Keratinocyte (primary cell): ENCODE data around the gene PRKCE. TPM values are rescaled to one million over a fixed set of nuclear protein-coding genes. Genes with fewer than 3 reads are reported as not detected.

Experiments
- DNase-seq: peaks from one replicate; pipeline ENCODE4 v3.0.0-alpha.2; 2011; ENCODE audit warnings: low read depth, missing footprints, low spot score
- FAIRE-seq: peaks from 2 replicates; lab custom pipeline; 2011; peaks lifted over from hg19 to GRCh38; lab: Jason Lieb, UNC
- H2AFZ ChIP-seq: 2 replicates; pipeline ENCODE4 v1.6.0; 2012; ENCODE audit warnings: low read length, control low read depth, inconsistent platforms; ENCODE audit not compliant: control insufficient read depth
- H3K27ac ChIP-seq: 2 replicates; pipeline ENCODE4 v1.5.1; 2011; ENCODE audit warnings: low read length; ENCODE audit not compliant: control insufficient read depth, insufficient read depth
- H3K27me3 ChIP-seq: 3 replicates; pipeline ENCODE4 v1.6.0; 2011; ENCODE audit warnings: low read length; ENCODE audit not compliant: control insufficient read depth, insufficient read depth; ENCODE audit errors: extremely low read depth
- H3K36me3 ChIP-seq, 2 experiments: 2 replicates in 1 of 2; 3 replicates in 1 of 2; pipeline ENCODE4 v1.5.1; 2011; ENCODE audit warnings: low read length in 2 of 2, mild to moderate bottlenecking in 1 of 2; ENCODE audit not compliant: control insufficient read depth in 2 of 2, insufficient read depth in 2 of 2; ENCODE audit errors: extremely low read depth in 1 of 2
- H3K4me1 ChIP-seq: 3 replicates; pipeline ENCODE4 v1.5.1; 2011; ENCODE audit warnings: low read length; ENCODE audit not compliant: control insufficient read depth, insufficient read depth; ENCODE audit errors: extremely low read depth
- H3K4me2 ChIP-seq: 3 replicates; pipeline ENCODE4 v1.6.0; 2011; ENCODE audit warnings: low read depth, low read length; ENCODE audit not compliant: control insufficient read depth, insufficient read depth; ENCODE audit errors: extremely low read depth
- H3K4me3 ChIP-seq, 3 experiments: fragments of 200-600 bp in 1 of 3; sonication (generic) in 1 of 3; 2 replicates in 2 of 3; 3 replicates in 1 of 3; pipeline ENCODE4 v1.5.1; 2011 to 2016; ENCODE audit warnings: low read length in 3 of 3, mild to moderate bottlenecking in 3 of 3, control low read depth in 2 of 3, inconsistent platforms in 1 of 3, low read depth in 1 of 3, mixed read lengths in 1 of 3, mixed run types in 1 of 3, moderate library complexity in 1 of 3; ENCODE audit not compliant: control insufficient read depth in 2 of 3, insufficient read depth in 2 of 3; ENCODE audit errors: extremely low read depth in 1 of 3
- H3K79me2 ChIP-seq: 2 replicates; pipeline ENCODE4 v1.6.0; 2012; ENCODE audit warnings: low read length; ENCODE audit not compliant: control insufficient read depth, insufficient read depth
- H3K9ac ChIP-seq: 3 replicates; pipeline ENCODE4 v1.6.0; 2011; ENCODE audit warnings: low read length; ENCODE audit not compliant: control insufficient read depth, insufficient read depth; ENCODE audit errors: extremely low read depth
- H3K9me1 ChIP-seq: 3 replicates; pipeline ENCODE4 v1.6.0; 2011; ENCODE audit warnings: low read length; ENCODE audit not compliant: control insufficient read depth, insufficient read depth; ENCODE audit errors: extremely low read depth
- H3K9me3 ChIP-seq: 2 replicates; pipeline ENCODE4 v1.5.1; 2012; ENCODE audit warnings: low read depth, low read length; ENCODE audit not compliant: control insufficient read depth
- H4K20me1 ChIP-seq: 3 replicates; pipeline ENCODE4 v1.6.0; 2011; ENCODE audit warnings: low read length; ENCODE audit not compliant: control insufficient read depth, insufficient read depth; ENCODE audit errors: extremely low read depth
- CTCF ChIP-seq, 3 experiments: IDR thresholded peaks in 1 of 3; conservative IDR thresholded peaks in 1 of 3; optimal IDR thresholded peaks in 1 of 3; 2 replicates in 2 of 3; 3 replicates in 1 of 3; pipeline versions ENCODE3 to v1.5.1; 2011; ENCODE audit warnings: low read length in 3 of 3, mild to moderate bottlenecking in 3 of 3, moderate library complexity in 2 of 3, control low read depth in 1 of 3, inconsistent platforms in 1 of 3; ENCODE audit not compliant: insufficient read depth in 2 of 3; ENCODE audit errors: extremely low read depth in 1 of 3
- EZH2 ChIP-seq: IDR thresholded peaks from one replicate; pipeline ENCODE4 v1.6.1; 2012; ENCODE audit warnings: inconsistent platforms, mild to moderate bottlenecking, low read length, moderate library complexity
- dilution Hi-C: fragments of 300-500 bp; cut with MboI; formaldehyde crosslinking; loops from one replicate; pipeline ENCODE4 v1.7.0; 2020; ENCODE audit warnings: low sequenced_read_pairs; ENCODE audit not compliant: extremely low pct_ligation_motif_present
- polyA plus RNA-seq, 5 experiments: library from polyadenylated mRNA; depleted of rRNA in 3 of 5; stranded (reverse) in 3 of 5; stranded (forward) in 1 of 5; unstranded in 1 of 5; fragments of >200 nt; gene quantifications; 1 replicate in 1 of 5; 2 replicates in 3 of 5; 3 replicates in 1 of 5; pipeline versions ENCODE4 v1.2.1 to v1.2.3, GENCODE V29; 2011 to 2012; ENCODE audit warnings: missing spikeins in 2 of 5, low read depth in 1 of 5, low replicate concordance in 1 of 5

Gene PRKCE
- polyA plus RNA-seq, 1 donor (not counting 4 experiments of a cell fraction or from before 2014, with no cell fraction given), result 2.0 TPM

- no peak overlapping the region for H3K27ac ChIP-seq
- H3K9ac ChIP-seq, result no peak overlapping the region
- H3K4me2 ChIP-seq, result no peak overlapping the region
- H3K79me2 ChIP-seq, result no peaks in the 10 kb centered on the region
- no peaks in the 10 kb centered on the region for H3K9me1 ChIP-seq
- H3K4me3 ChIP-seq, result no peak overlapping the region
- FAIRE-seq, result no peak
- H3K4me1 ChIP-seq, result no peaks in the 10 kb centered on the region
- no peaks in the 10 kb centered on the region for H3K36me3 ChIP-seq
- dilution Hi-C loops, result no loop called here
- no peak for DNase-seq
- no peaks in the 10 kb centered on the region for H4K20me1 ChIP-seq
- no peak overlapping the region for H2AFZ ChIP-seq
- no peaks in the 10 kb centered on the region for H3K27me3 ChIP-seq
- no peaks in the 10 kb centered on the region for H3K9me3 ChIP-seq
- TF ChIP-seq EZH2 (no peak), CTCF (optimal IDR thresholded peaks at IDR 0.05 in 1 of 3, IDR thresholded peaks at IDR 0.05 in 1 of 3, conservative IDR thresholded peaks at IDR 0.05 in 1 of 3; ENCODE audit: extremely low read depth in 1 of 3, insufficient read depth in 2 of 3, low read length in 3 of 3) (no peak)
Observed at GRCh38 chr2:46056541-46056940, 405.1 kb downstream of the PRKCE start.

GRCh38 chr2:46058140-46058539 is 406.7 kb downstream of the PRKCE start:
- Histone ChIP-seq H3K36me3 (no peaks in the 10 kb centered on the region), H2AFZ (no peak overlapping the region), H3K79me2 (no peaks in the 10 kb centered on the region), H3K4me2 (no peak overlapping the region), H3K9me3 (no peaks in the 10 kb centered on the region), H3K9ac (no peak overlapping the region), H4K20me1 (no peaks in the 10 kb centered on the region), H3K9me1 (no peaks in the 10 kb centered on the region), H3K27ac (no peak overlapping the region), H3K4me1 (no peaks in the 10 kb centered on the region), H3K27me3 (no peaks in the 10 kb centered on the region), H3K4me3 (no peak overlapping the region)
- TF ChIP-seq EZH2 (no peak), CTCF (optimal IDR thresholded peaks at IDR 0.05 in 1 of 3, IDR thresholded peaks at IDR 0.05 in 1 of 3, conservative IDR thresholded peaks at IDR 0.05 in 1 of 3; ENCODE audit: extremely low read depth in 1 of 3, insufficient read depth in 2 of 3, low read length in 3 of 3) (no peak)
- DNase-seq (no peak), FAIRE-seq (no peak)
- dilution Hi-C loops, result no loop called here
